Measurements from ENCODE around the gene ALG13.

GRCh38 chrX:111648802-111649201, 32.2 kb upstream of the ALG13 start:
- TF ChIP-seq LEF1 (IDR thresholded peaks at IDR 0.05; ENCODE audit: borderline replicate concordance) (no peak), NFRKB (IDR thresholded peaks at IDR 0.05) (no peak), ARNT (IDR thresholded peaks at IDR 0.05) (no peak), HDGF (IDR thresholded peaks at IDR 0.05; ENCODE audit: borderline replicate concordance) (no peak), SP1 (IDR thresholded peaks at IDR 0.05) (no peak), FOXK2 (IDR thresholded peaks at IDR 0.05) (no peak), FOXM1 (IDR thresholded peaks at IDR 0.05; ENCODE audit: borderline replicate concordance) (no peak), SUZ12 (IDR thresholded peaks at IDR 0.05) (no peak), ZNF384 (IDR thresholded peaks at IDR 0.05) (no peak)

Measured in HEK293T (cell line).